HUES48 (cell line): ENCODE results near the gene RBMS1.
"Not testable (repeated sequence)": the region's sequence is repeated elsewhere in the genome, so short reads cannot be mapped to it uniquely, and the experiment has no call there.

ENCODE experiments used
- H3K27ac ChIP-seq: one replicate; pipeline ENCODE4 v1.7.0; 2013; ENCODE audit warnings: low read depth, low read length, inconsistent platforms
- H3K27me3 ChIP-seq: 2 replicates; pipeline ENCODE4 v1.6.1; 2013; ENCODE audit warnings: mild to moderate bottlenecking, low read length; ENCODE audit not compliant: control insufficient read depth, insufficient read depth
- H3K36me3 ChIP-seq: 2 replicates; pipeline ENCODE4 v1.6.1; 2013; ENCODE audit warnings: low read length; ENCODE audit not compliant: control insufficient read depth, insufficient read depth
- H3K4me1 ChIP-seq: 2 replicates; pipeline ENCODE4 v1.6.1; 2013; ENCODE audit warnings: mild to moderate bottlenecking, low read length; ENCODE audit not compliant: control insufficient read depth, insufficient read depth
- H3K4me3 ChIP-seq: 2 replicates; pipeline ENCODE4 v1.5.1; 2013; ENCODE audit warnings: mild to moderate bottlenecking, low read depth, low read length
- H3K9ac ChIP-seq: 2 replicates; pipeline ENCODE4 v1.6.1; 2013; ENCODE audit warnings: mild to moderate bottlenecking, low read depth, low read length, moderate library complexity
- H3K9me3 ChIP-seq: 2 replicates; pipeline ENCODE4 v1.6.1; 2013; ENCODE audit warnings: low read length; ENCODE audit not compliant: control insufficient read depth, insufficient read depth

RBMS1 gene

DNA sequence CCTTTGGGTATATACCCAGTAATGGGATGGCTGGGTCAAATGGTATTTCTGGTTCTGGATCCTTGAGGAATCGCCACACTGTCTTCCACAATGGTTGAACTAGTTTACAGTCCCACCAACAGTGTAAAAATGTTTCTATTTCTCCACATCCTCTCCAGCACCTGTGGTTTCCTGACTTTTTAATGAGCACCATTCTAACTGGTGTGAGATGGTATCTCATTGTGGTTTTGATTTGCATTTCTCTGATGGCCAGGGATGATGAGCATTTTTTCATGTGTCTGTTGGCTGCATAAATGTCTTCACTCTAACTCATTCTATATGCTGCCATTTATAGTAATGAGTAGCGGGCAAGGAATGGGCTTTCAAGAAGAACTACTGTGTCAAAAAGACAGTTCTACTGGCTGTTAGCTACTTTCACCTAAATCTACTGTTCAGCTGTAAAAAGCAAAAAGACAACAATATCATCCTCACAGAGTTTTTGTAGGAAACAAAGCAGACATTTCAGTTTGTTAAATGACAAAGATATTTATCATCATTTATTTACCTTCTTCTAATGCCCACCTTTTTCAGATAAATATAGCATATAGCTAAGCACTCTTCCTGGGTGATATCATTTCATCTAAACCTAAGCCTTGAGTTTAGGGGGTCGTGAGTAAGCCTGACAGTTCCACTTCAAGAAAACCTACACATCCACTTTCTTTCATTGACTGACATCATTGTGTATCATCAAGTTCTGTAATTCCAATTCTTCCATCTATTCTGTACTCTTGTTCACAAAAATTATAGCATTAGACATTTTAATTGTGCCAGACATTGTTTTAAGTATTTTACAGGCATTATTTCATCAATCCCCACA is 71.7 kb downstream of the RBMS1 start:
- H3K9ac ChIP-seq, H3K27ac ChIP-seq, H3K27me3 ChIP-seq, H3K4me3 ChIP-seq, H3K36me3 ChIP-seq, H3K9me3 ChIP-seq: not testable (repeated sequence)
- peaks cover 32% of the 10 kb centered on the region for H3K4me1 ChIP-seq

DNA sequence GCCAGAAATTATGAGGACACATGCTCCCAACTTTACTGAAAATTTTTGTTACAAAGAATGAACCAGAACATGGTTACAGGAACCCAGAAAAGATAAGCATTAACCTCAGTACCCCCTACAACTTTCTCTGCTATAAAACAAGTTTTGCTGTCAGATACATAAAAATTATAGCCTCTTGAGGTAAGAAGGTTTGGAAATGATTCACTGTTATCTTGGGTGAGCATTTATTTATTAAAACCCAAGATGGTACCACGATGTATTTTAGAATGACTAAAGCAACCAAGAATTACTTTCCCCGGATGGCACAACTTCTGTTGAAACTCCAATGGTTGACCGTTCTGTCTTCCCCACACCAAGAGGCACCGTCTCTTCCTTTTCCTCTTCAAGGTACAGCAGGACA is 72.9 kb downstream of the RBMS1 start:
- Histone ChIP-seq H3K9me3 (no peaks in the 10 kb centered on the region), H3K27me3 (no peaks in the 10 kb centered on the region), H3K36me3 (no peaks in the 10 kb centered on the region), H3K4me1 (peaks cover 29% of the 10 kb centered on the region), H3K27ac (no peak overlapping the region), H3K9ac (no peak overlapping the region), H3K4me3 (no peak overlapping the region)

DNA sequence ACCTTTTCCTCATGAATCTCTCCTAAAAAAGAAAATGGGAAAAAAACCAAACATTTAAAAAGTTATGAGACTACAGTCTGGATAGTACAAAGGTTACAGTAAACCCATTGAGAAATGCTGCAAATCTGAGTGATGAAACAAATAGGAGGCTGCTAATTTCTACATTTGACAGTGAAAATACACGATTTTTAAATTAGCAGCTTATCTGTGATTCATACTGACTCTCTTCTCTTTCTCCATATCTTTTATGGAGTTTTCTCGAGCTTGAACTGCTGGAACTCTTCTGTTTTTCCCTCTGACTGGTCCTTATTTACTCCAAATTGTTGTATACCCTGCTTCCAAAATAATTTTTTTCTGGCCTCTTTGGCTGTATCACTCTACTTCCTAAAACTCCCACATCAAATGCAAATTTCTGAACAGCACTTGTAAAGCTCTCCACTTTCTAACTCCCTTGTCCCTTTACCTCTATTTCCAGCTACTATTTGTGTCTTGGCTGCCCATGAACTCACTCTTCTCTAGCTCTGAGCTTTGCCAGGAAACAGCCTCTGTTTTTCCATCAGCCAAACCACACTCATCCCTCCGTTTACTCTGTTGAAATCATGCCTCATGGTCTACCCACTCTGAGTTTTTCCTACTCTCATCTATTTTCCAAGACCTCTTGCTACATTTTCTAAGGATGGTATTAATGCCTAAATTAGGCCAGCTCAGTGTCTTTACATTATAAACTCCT is 73.7 kb downstream of the RBMS1 start:
- H3K36me3 ChIP-seq = no peaks in the 10 kb centered on the region
- H3K27ac ChIP-seq = no peak overlapping the region
- no peak overlapping the region for H3K9ac ChIP-seq
- peaks cover 29% of the 10 kb centered on the region for H3K4me1 ChIP-seq
- no peak overlapping the region for H3K4me3 ChIP-seq
- H3K9me3 ChIP-seq = no peaks in the 10 kb centered on the region
- no peaks in the 10 kb centered on the region for H3K27me3 ChIP-seq

- Histone ChIP-seq H3K36me3 (no peaks in the 10 kb centered on the region), H3K9ac (no peak overlapping the region), H3K9me3 (no peaks in the 10 kb centered on the region), H3K27ac (no peak overlapping the region), H3K4me3 (no peak overlapping the region), H3K27me3 (no peaks in the 10 kb centered on the region), H3K4me1 (peaks cover 29% of the 10 kb centered on the region)
These were observed 74.8 kb downstream of the RBMS1 start for GRCh38 chr2:160418853-160419252.

GRCh38 chr2:160418398-160418765 is 75.2 kb downstream of the RBMS1 start:
- H3K9me3 ChIP-seq = no peaks in the 10 kb centered on the region
- H3K4me1 ChIP-seq = peaks cover 29% of the 10 kb centered on the region
- no peaks in the 10 kb centered on the region for H3K36me3 ChIP-seq
- H3K9ac ChIP-seq = no peak overlapping the region
- H3K4me3 ChIP-seq = no peak overlapping the region
- H3K27ac ChIP-seq = no peak overlapping the region
- H3K27me3 ChIP-seq = no peaks in the 10 kb centered on the region

DNA sequence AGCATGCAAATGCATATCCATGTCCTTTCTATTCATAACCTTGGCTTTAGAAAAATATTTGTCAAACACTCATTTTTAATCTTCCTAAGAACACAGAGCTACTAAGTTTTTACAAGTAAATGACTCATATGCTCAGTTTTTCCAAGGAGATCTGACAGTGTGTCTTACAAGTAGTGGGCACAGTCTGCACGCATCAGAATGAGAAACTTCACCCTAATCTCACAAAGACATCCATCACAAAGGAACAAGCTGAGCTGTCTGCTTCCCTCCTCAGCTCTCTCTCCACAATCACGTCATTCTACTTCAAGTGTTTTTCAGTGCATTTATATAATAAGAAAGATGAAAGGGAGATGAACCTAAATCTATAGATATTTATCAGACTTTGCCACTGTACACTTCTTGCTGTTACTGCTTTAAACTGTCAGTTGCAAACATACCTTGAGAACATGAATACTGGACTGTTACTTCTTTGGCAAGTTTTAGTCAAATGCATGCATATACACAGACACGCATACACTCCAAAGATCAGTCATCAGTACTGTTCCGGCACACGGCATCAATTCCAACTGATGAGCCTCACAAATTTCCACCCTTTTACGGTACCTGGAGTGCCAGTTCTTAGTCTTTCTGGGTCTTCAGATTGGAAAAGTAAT is 75.7 kb downstream of the RBMS1 start:
- peak overlapping the region; percentile 46 for H3K27ac ChIP-seq
- no peaks in the 10 kb centered on the region for H3K36me3 ChIP-seq
- H3K4me3 ChIP-seq = no peak overlapping the region
- H3K9me3 ChIP-seq = no peaks in the 10 kb centered on the region
- peaks cover 29% of the 10 kb centered on the region for H3K4me1 ChIP-seq
- no peaks in the 10 kb centered on the region for H3K27me3 ChIP-seq
- H3K9ac ChIP-seq = no peak overlapping the region

DNA sequence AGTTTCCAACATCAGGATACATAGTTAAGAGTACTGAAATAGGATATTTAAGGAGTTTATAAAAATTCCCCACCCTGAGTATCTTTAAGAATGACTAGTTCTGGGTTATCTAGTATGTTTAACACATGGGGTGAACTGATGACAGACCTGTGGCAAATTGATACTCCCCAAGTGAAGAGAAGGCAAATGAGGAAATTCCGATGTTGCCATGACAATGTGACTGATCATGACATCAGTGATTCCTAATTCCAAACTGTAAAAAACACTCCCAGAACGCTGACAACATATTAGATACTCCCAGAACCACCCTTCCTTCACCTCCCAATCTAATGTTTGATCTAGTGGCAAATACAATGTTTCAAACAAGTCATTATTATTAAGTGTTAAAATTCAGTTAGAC is 77.6 kb downstream of the RBMS1 start:
- Histone ChIP-seq H3K9me3 (no peaks in the 10 kb centered on the region), H3K36me3 (no peaks in the 10 kb centered on the region), H3K4me1 (peaks cover 29% of the 10 kb centered on the region), H3K9ac (no peak overlapping the region), H3K4me3 (no peak overlapping the region), H3K27ac (no peak overlapping the region), H3K27me3 (no peaks in the 10 kb centered on the region)

DNA sequence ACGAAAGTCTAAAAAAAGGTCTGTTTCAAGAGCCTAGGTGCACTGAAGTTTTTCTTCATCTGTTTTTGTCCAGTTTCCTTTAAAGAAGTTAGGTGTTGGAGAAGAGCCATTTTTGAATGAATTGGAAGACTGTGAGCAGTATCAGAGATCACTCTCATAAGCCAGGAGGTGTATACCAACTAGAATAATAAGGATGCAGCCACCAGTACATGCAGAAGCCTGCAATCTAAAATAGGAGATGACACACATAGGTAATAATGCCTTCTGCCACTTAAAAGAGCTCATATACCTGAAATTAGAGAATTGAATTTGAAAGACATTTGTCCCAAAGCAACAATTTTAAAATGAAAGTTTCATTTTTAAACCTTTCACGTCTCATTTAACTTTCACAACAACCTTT is 81.7 kb downstream of the RBMS1 start:
- Histone ChIP-seq H3K9me3 (no peaks in the 10 kb centered on the region), H3K27ac (no peak overlapping the region), H3K4me1 (peaks cover 10% of the 10 kb centered on the region), H3K9ac (no peak overlapping the region), H3K4me3 (no peak overlapping the region), H3K36me3 (no peaks in the 10 kb centered on the region), H3K27me3 (peaks cover 12% of the 10 kb centered on the region)

GRCh38 chr2:160411167-160411566 is 82.4 kb downstream of the RBMS1 start:
- Histone ChIP-seq H3K36me3 (no peaks in the 10 kb centered on the region), H3K9me3 (no peaks in the 10 kb centered on the region), H3K4me3 (no peak overlapping the region), H3K9ac (no peak overlapping the region), H3K27me3 (peaks cover 15% of the 10 kb centered on the region), H3K27ac (no peak overlapping the region), H3K4me1 (peaks cover 13% of the 10 kb centered on the region)

- peaks cover 30% of the 10 kb centered on the region for H3K4me1 ChIP-seq
- no peak overlapping the region for H3K27ac ChIP-seq
- no peak overlapping the region for H3K4me3 ChIP-seq
These were observed 84.1 kb downstream of the RBMS1 start for GRCh38 chr2:160409480-160409879.

DNA sequence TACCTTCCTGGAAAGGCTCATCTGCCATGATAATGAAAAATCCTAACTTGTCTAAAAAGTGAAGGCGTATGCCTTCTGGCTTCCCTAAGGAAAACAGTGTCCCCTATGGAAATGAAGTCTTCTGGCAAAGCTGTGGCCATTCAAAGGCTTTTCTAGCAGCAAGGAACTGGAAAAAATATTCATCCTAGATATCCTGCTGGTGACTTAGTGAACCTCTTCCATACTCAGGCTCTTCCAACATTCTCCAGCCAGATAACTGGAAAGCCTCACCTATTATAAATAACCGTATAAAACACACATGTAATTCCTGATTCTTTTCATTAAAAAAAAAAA is 84.7 kb downstream of the RBMS1 start:
- Histone ChIP-seq H3K4me3 (peak overlapping the region; percentile 80), H3K9me3 (no peaks in the 10 kb centered on the region), H3K9ac (0 out of 2 replicates have a peak overlapping the region, but pooled peaks have one; percentile 61)

More at GRCh38 chr2:160409480-160409879, 84.1 kb downstream of the RBMS1 start:
- peaks cover 26% of the 10 kb centered on the region for H3K27me3 ChIP-seq
- H3K36me3 ChIP-seq = no peaks in the 10 kb centered on the region
- H3K9ac ChIP-seq = no peak overlapping the region
- H3K9me3 ChIP-seq = no peaks in the 10 kb centered on the region

More for the DNA sequence above, 84.7 kb downstream of the RBMS1 start:
- Histone ChIP-seq H3K27me3 (peaks cover 31% of the 10 kb centered on the region), H3K36me3 (no peaks in the 10 kb centered on the region), H3K4me1 (peaks cover 35% of the 10 kb centered on the region), H3K27ac (peak overlapping the region; percentile 73)
